ENCODE measurements around the gene HOXD3. TPM values are rescaled to one million over a fixed set of nuclear protein-coding genes. Genes with fewer than 3 reads are reported as not detected.

Gene HOXD3
- total RNA-seq, 2 donors from 2014 or later, result 0.73 to 1.1 TPM

- intact Hi-C loops (cut with DNase I), result no loop called here
- ATAC-seq, result peak; percentile 56 to 74
- no peak for DNase-seq
These were observed 31.0 kb downstream of the HOXD3 start, which contains the start of gene HOXD1 for GRCh38 chr2:176187899-176188773. TSS of gene HOXD1 (plus strand) at chr2:176188668. CDS start at chr2:176188802, 134 bp downstream.

GRCh38 chr2:176188774-176189680 is 31.9 kb downstream of the HOXD3 start:
- DNase-seq, result no peak
- intact Hi-C loops (cut with DNase I), result no loop called here
- ATAC-seq, result peak; percentile 29 to 44

GRCh38 chr2:176189681-176190641 is 32.9 kb downstream of the HOXD3 start:
- ATAC-seq, result peak in 1 of 2 donors; percentile 61
- no peak for DNase-seq
- intact Hi-C loops (cut with DNase I), result no loop called here

- DNase-seq, result no peak
- intact Hi-C loops (cut with DNase I), result no loop called here
- no peak for ATAC-seq
These were observed 35.2 kb downstream of the HOXD3 start for GRCh38 chr2:176192351-176192750.

GRCh38 chr2:176193048-176193447 is 35.9 kb downstream of the HOXD3 start:
- intact Hi-C loops (cut with DNase I), result no loop called here
- no peak for DNase-seq
- no peak for ATAC-seq

GRCh38 chr2:176199902-176200301 is 42.8 kb downstream of the HOXD3 start:
- ATAC-seq (no peak), DNase-seq (no peak)
- intact Hi-C loops (cut with DNase I), result no loop called here

- DNase-seq (no peak), ATAC-seq (no peak)
- intact Hi-C loops (cut with DNase I), result no loop called here
These were observed 43.9 kb downstream of the HOXD3 start for GRCh38 chr2:176200971-176201370.

GRCh38 chr2:176202491-176202890 is 45.4 kb downstream of the HOXD3 start:
- no peak for DNase-seq
- intact Hi-C loops (cut with DNase I), result no loop called here
- ATAC-seq, result no peak

- intact Hi-C loops (cut with DNase I), result no loop called here
- ATAC-seq (no peak), DNase-seq (no peak)
These were observed 48.0 kb downstream of the HOXD3 start for GRCh38 chr2:176205126-176205525.

- intact Hi-C loops (cut with DNase I), result no loop called here
- ATAC-seq (no peak), DNase-seq (no peak)
These were observed 49.0 kb downstream of the HOXD3 start for GRCh38 chr2:176206136-176206535.

- ATAC-seq (no peak), DNase-seq (no peak)
- intact Hi-C loops (cut with DNase I), result no loop called here
These were observed 49.6 kb downstream of the HOXD3 start for GRCh38 chr2:176206682-176207081.

GRCh38 chr2:176211110-176211509 is 54.0 kb downstream of the HOXD3 start:
- ATAC-seq (no peak), DNase-seq (no peak)
- intact Hi-C loops (cut with DNase I), result no loop called here

- no peak for DNase-seq
- no peak for ATAC-seq
- intact Hi-C loops (cut with DNase I), result no loop called here
These were observed 55.2 kb downstream of the HOXD3 start for GRCh38 chr2:176212276-176212675.

- DNase-seq (no peak), ATAC-seq (no peak)
- intact Hi-C loops (cut with DNase I), result no loop called here
These were observed 56.3 kb downstream of the HOXD3 start for GRCh38 chr2:176213406-176213805.

Small RNA genes lying within 50 kb of the gene (microRNA-seq; reads per million reads assigned to microRNA genes)
- gene MIR10B, result 2,802 to 7,883 reads per million in 2 donors

Other genes with a start within 250 kb of the HOXD3 start
- 10 to 100 TPM; 28.6 to 33.4 TPM for gene LNPK, start 155.0 kb upstream of the HOXD3 start, total RNA-seq
- not detected for gene EVX2, start 73.3 kb upstream of the HOXD3 start, total RNA-seq
- gene HOXD13, start 64.6 kb upstream of the HOXD3 start, total RNA-seq, result not detected
- gene HOXD12, start 57.5 kb upstream of the HOXD3 start, total RNA-seq, result not detected
- gene HOXD11, start 50.0 kb upstream of the HOXD3 start, total RNA-seq, result not detected
- not detected for gene HOXD10, start 40.5 kb upstream of the HOXD3 start, total RNA-seq
- gene HOXD9, start 34.6 kb upstream of the HOXD3 start, total RNA-seq, result under 1 TPM; 0.13 to 0.27 TPM
- gene HOXD8, start 27.6 kb upstream of the HOXD3 start, total RNA-seq, result 1 to 10 TPM; 1.2 to 1.3 TPM
- gene HOXD4, start 5.8 kb upstream of the HOXD3 start, total RNA-seq, result under 1 TPM; 0.29 to 0.53 TPM
- under 1 TPM in 1 of 2 donors, not detected in 1; 0.21 TPM for gene HOXD1, start 31.4 kb downstream of the HOXD3 start, total RNA-seq
- 10 to 100 TPM; 37.1 to 41.9 TPM for gene MTX2, start 112.1 kb downstream of the HOXD3 start, total RNA-seq

Measured in left cardiac atrium (tissue), 4 donors.